Stimulated activated CD4-positive, alpha-beta T cell treated with anti-CD3 and anti-CD28 coated beads, Interleukin-15, amount 100 ng/mL, for 48 hours (primary cell): Measurements from ENCODE around the gene SYT2.
A peak's percentile ranks its signal among the peaks of the same experiment; 100 is the strongest.
"Not testable (repeated sequence)": the region's sequence is repeated elsewhere in the genome, so short reads cannot be mapped to it uniquely, and the experiment has no call there.

ENCODE experiments used
- DNase-seq, 2 donors: peaks; one replicate each; pipeline ENCODE4 v3.0.0-alpha.2; 2020; ENCODE audit warnings: low read depth in 2 of 2

Gene SYT2

GRCh38 chr1:202624088-202624780, 86.0 kb downstream of the SYT2 start:
- no peak for DNase-seq

GRCh38 chr1:202623476-202623875, 86.8 kb downstream of the SYT2 start:
- not testable (repeated sequence) for DNase-seq

- DNase-seq: no peak
These were observed 87.2 kb downstream of the SYT2 start for GRCh38 chr1:202623075-202623474.

GRCh38 chr1:202622388-202622787, 87.9 kb downstream of the SYT2 start:
- DNase-seq: no peak

- no peak for DNase-seq
These were observed 88.8 kb downstream of the SYT2 start for GRCh38 chr1:202621446-202621845.

GRCh38 chr1:202620036-202620435, 90.2 kb downstream of the SYT2 start:
- not testable (repeated sequence) for DNase-seq

- no peak for DNase-seq
These were observed 90.7 kb downstream of the SYT2 start for GRCh38 chr1:202619505-202619904.

- DNase-seq: not testable (repeated sequence)
These were observed 91.2 kb downstream of the SYT2 start for GRCh38 chr1:202619012-202619411.

GRCh38 chr1:202616355-202616915, 93.8 kb downstream of the SYT2 start:
- no peak for DNase-seq

- no peak for DNase-seq
These were observed 94.5 kb downstream of the SYT2 start for GRCh38 chr1:202615501-202616354.

- DNase-seq: not testable (repeated sequence)
These were observed 95.1 kb downstream of the SYT2 start for GRCh38 chr1:202615208-202615500.

GRCh38 chr1:202614363-202615207, 95.7 kb downstream of the SYT2 start:
- DNase-seq: not testable (repeated sequence)

- no peak for DNase-seq
These were observed 96.7 kb downstream of the SYT2 start for GRCh38 chr1:202613571-202613970.

GRCh38 chr1:202612036-202612435, 98.2 kb downstream of the SYT2 start:
- DNase-seq: not testable (repeated sequence)

- no peak for DNase-seq
These were observed 104.7 kb downstream of the SYT2 start for GRCh38 chr1:202605515-202605914.

GRCh38 chr1:202603435-202603834, 106.8 kb downstream of the SYT2 start:
- DNase-seq: no peak

- DNase-seq: no peak
These were observed 109.7 kb downstream of the SYT2 start for GRCh38 chr1:202600432-202601041.

GRCh38 chr1:202599669-202600431, 110.4 kb downstream of the SYT2 start:
- peak; percentile 8 to 31 for DNase-seq

- no peak for DNase-seq
These were observed 113.0 kb downstream of the SYT2 start for GRCh38 chr1:202597090-202597761.

GRCh38 chr1:202596638-202597037, 113.6 kb downstream of the SYT2 start:
- DNase-seq: no peak
